ENCODE measurements around the gene QARS1.

QARS1 gene

DNA sequence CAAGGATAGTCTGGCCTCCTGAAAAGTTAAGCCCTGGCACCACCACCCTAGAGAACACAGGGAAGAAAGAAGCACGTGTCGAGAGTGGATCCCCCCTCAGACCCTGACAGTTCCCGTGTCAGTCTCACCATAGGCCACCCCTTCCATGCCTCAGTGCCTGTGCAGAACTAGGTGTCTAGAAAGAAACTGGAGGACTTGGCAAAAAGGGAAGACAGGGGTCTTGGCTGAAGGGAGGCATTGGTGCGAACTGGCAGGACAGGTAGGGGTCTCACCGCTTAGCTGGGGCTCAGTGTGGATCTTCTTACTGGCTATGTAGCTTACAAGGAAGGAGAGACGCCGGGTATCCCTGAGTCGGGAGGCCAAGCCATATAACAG lies 518 bp downstream of the QARS1 start:
- Histone ChIP-seq H3K4me2 (ENCODE audit: low read depth, low read length, poor library complexity, severe bottlenecking) (peak overlapping the region; percentile 95), H3K4me1 (ENCODE audit: insufficient read depth, low read length, poor library complexity, severe bottlenecking) (peaks cover 20% of the 10 kb centered on the region), H3K27me3 (ENCODE audit: insufficient read depth, low read length, poor library complexity, severe bottlenecking) (no peaks in the 10 kb centered on the region), H3K9ac (ENCODE audit: low read depth, low read length, poor library complexity, severe bottlenecking) (peak overlapping the region; percentile 97), H3F3A (ENCODE audit: low read depth) (no peaks in the 10 kb centered on the region), H3K9me3 (ENCODE audit: insufficient read depth, low read depth, low read length) (no peaks in the 10 kb centered on the region), H3K9me2 (replicated peaks; ENCODE audit: low read depth, low read length) (no peaks in the 10 kb centered on the region), H4K20me1 (ENCODE audit: insufficient read depth, low read length, poor library complexity, severe bottlenecking) (peaks cover 5% of the 10 kb centered on the region), H2AFZ (ENCODE audit: low read length) (peak overlapping the region; percentile 93), H3K36me3 (ENCODE audit: insufficient read depth, low read length) (peaks cover 29% of the 10 kb centered on the region; the same call in 1 of the 2 replicates), H3K79me2 (ENCODE audit: insufficient read depth, low read length) (peaks cover 25% of the 10 kb centered on the region), H3K4me3 (ENCODE audit: low read length, poor library complexity, severe bottlenecking) (peak overlapping the region; percentile 100)
- TF ChIP-seq EZH2phosphoT487 (IDR thresholded peaks at IDR 0.05; ENCODE audit: borderline replicate concordance), result no peak
- TF ChIP-seq, protein P1, sequence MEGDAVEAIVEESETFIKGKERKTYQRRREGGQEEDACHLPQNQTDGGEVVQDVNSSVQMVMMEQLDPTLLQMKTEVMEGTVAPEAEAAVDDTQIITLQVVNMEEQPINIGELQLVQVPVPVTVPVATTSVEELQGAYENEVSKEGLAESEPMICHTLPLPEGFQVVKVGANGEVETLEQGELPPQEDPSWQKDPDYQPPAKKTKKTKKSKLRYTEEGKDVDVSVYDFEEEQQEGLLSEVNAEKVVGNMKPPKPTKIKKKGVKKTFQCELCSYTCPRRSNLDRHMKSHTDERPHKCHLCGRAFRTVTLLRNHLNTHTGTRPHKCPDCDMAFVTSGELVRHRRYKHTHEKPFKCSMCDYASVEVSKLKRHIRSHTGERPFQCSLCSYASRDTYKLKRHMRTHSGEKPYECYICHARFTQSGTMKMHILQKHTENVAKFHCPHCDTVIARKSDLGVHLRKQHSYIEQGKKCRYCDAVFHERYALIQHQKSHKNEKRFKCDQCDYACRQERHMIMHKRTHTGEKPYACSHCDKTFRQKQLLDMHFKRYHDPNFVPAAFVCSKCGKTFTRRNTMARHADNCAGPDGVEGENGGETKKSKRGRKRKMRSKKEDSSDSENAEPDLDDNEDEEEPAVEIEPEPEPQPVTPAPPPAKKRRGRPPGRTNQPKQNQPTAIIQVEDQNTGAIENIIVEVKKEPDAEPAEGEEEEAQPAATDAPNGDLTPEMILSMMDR (conservative IDR thresholded peaks at IDR 0.05; ENCODE audit: low read length), result no peak

DNA sequence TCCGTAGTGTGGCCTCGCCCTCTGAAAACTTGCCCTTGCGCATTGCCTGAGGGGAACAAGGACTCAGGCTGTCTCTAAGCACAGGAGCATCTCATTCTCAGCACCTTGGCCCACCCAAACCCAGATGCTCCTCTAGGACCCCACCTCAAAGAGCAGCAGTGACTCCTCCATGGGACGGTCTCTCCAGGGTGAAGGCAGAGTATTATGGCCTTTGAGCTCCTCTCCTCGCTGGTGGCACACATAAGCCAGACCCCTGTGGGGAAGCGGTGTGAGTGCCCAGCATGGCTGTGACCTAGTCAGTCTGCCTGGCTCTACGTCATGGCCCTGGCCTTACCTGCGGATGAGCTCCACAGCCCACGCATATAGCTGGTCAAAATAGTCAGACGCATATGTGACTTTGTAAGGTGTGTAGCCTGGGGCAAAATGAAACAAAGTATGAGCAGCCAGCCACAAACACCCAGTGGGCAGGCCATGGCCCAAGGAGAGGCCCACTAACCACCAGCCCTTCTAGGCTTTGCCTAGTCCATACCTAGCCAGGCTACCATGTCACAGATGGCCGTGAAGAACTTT lies 4.4 kb downstream of the QARS1 start:
- H4K20me1 ChIP-seq (ENCODE audit: insufficient read depth, low read length, poor library complexity, severe bottlenecking), result peaks cover 5% of the 10 kb centered on the region
- no peak overlapping the region for H2AFZ ChIP-seq (ENCODE audit: low read length)
- no peaks in the 10 kb centered on the region for H3K9me3 ChIP-seq (ENCODE audit: insufficient read depth, low read depth, low read length)
- no peak overlapping the region for H3K4me2 ChIP-seq (ENCODE audit: low read depth, low read length, poor library complexity, severe bottlenecking)
- H3K4me3 ChIP-seq (ENCODE audit: low read length, poor library complexity, severe bottlenecking), result no peak overlapping the region
- TF ChIP-seq, protein P1 (conservative IDR thresholded peaks at IDR 0.05; ENCODE audit: low read length), result no peak
- no peak for TF ChIP-seq EZH2phosphoT487 (IDR thresholded peaks at IDR 0.05; ENCODE audit: borderline replicate concordance)
- no peaks in the 10 kb centered on the region for H3K9me2 ChIP-seq (replicated peaks; ENCODE audit: low read depth, low read length)
- H3K9ac ChIP-seq (ENCODE audit: low read depth, low read length, poor library complexity, severe bottlenecking), result no peak overlapping the region
- peaks cover 14% of the 10 kb centered on the region for H3K4me1 ChIP-seq (ENCODE audit: insufficient read depth, low read length, poor library complexity, severe bottlenecking)
- H3K27me3 ChIP-seq (ENCODE audit: insufficient read depth, low read length, poor library complexity, severe bottlenecking), result no peaks in the 10 kb centered on the region
- H3K36me3 ChIP-seq (ENCODE audit: insufficient read depth, low read length), result peaks cover 44% of the 10 kb centered on the region; the same call in 1 of the 2 replicates
- H3K79me2 ChIP-seq (ENCODE audit: insufficient read depth, low read length), result peaks cover 25% of the 10 kb centered on the region
- H3F3A ChIP-seq (ENCODE audit: low read depth), result no peaks in the 10 kb centered on the region

DNA sequence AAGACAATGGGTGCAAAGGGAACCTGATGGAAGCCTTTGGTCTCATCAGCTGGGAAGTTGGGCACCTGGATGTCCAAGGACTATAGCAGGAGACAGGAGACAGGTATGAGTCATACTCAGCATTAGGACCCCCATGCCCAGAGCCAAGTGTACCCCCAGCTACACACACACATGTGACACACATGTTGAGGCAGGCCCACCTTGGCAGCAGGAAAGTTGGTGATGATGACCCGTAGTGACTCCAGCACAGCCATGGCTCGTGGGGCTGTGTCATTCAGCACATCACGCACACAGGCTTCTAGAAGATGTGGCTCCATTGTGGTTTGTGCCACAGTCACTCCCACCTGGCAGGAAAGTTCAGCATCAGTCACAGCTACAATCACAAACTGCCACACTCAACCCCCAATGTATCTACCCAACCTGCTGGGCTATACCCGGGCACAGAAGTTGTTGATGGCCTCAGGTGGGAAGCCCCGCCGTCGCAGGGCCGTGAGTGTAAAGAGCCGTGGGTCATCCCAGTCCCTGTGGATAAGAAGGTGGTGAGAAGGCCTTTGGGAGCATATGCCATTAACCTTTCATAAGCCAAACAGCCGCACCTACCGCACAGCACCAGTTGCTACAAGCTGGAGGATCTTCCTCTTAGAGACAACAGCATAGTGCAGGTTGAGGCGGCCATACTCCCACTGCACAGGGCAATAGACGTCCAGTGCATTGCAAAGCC lies 5.5 kb downstream of the QARS1 start:
- Histone ChIP-seq H3K4me1 (ENCODE audit: insufficient read depth, low read length, poor library complexity, severe bottlenecking) (peaks cover 12% of the 10 kb centered on the region), H3K9me2 (replicated peaks; ENCODE audit: low read depth, low read length) (no peaks in the 10 kb centered on the region), H3K36me3 (ENCODE audit: insufficient read depth, low read length) (peaks cover 44% of the 10 kb centered on the region; the same call in 1 of the 2 replicates), H3K9me3 (ENCODE audit: insufficient read depth, low read depth, low read length) (no peaks in the 10 kb centered on the region), H3K4me2 (ENCODE audit: low read depth, low read length, poor library complexity, severe bottlenecking) (no peak overlapping the region), H4K20me1 (ENCODE audit: insufficient read depth, low read length, poor library complexity, severe bottlenecking) (peaks cover 4% of the 10 kb centered on the region), H3K79me2 (ENCODE audit: insufficient read depth, low read length) (peaks cover 20% of the 10 kb centered on the region), H2AFZ (ENCODE audit: low read length) (no peak overlapping the region), H3K9ac (ENCODE audit: low read depth, low read length, poor library complexity, severe bottlenecking) (no peak overlapping the region), H3F3A (ENCODE audit: low read depth) (no peaks in the 10 kb centered on the region), H3K4me3 (ENCODE audit: low read length, poor library complexity, severe bottlenecking) (no peak overlapping the region), H3K27me3 (ENCODE audit: insufficient read depth, low read length, poor library complexity, severe bottlenecking) (no peaks in the 10 kb centered on the region)
- TF ChIP-seq EZH2phosphoT487 (IDR thresholded peaks at IDR 0.05; ENCODE audit: borderline replicate concordance), result no peak
- TF ChIP-seq, protein P1 (conservative IDR thresholded peaks at IDR 0.05; ENCODE audit: low read length), result no peak

Measured in Loucy (cell line).